ENCODE measurements around the gene CALD1. TPM values are rescaled to one million over a fixed set of nuclear protein-coding genes. Genes with fewer than 3 reads are reported as not detected.

CALD1 gene
- total RNA-seq, 1 experiment from 2014 or later: 1.0 TPM

DNA sequence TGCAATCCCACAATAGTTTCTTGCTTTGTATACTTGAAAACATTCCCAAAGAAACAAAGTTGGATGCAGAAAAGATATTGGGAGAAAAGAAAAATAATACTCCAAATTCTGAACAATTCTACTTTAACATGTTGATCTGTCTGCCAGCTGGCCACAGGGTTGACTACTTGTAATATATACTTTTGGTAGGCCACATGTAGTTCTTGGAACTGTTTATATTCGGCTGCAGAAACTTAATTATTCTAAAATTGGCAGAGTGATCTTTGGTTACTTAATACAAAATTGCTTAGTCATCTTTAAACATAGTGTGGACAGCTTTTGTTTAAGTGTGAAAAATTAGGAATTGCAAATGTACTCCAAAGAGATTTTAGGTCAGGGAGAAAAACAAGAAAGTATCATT, 76.0 kb downstream of the CALD1 start:
- no peaks in the 10 kb centered on the region for H3K36me3 ChIP-seq (ENCODE audit: insufficient read depth, low read length)
- H3K4me2 ChIP-seq (ENCODE audit: low read depth, low read length, poor library complexity, severe bottlenecking): no peak overlapping the region
- no peaks in the 10 kb centered on the region for H3K9me2 ChIP-seq (replicated peaks; ENCODE audit: insufficient read depth, low read length)
- no peaks in the 10 kb centered on the region for H3K9me3 ChIP-seq (ENCODE audit: low read length)
- H3K9ac ChIP-seq (ENCODE audit: low read length): no peak overlapping the region
- no peaks in the 10 kb centered on the region for H3K4me1 ChIP-seq (ENCODE audit: low read length)
- no peak for DNase-seq
- H4K20me1 ChIP-seq (ENCODE audit: insufficient read depth, low read depth, low read length): no peaks in the 10 kb centered on the region
- no peak overlapping the region for H3K4me3 ChIP-seq (ENCODE audit: low read length)
- no peak overlapping the region for H3K27ac ChIP-seq (ENCODE audit: low read length)
- no peaks in the 10 kb centered on the region for H3K27me3 ChIP-seq (ENCODE audit: low read length)
- H2AFZ ChIP-seq (ENCODE audit: low read length): no peak overlapping the region
- no peaks in the 10 kb centered on the region for H3K79me2 ChIP-seq (ENCODE audit: low read length)

DNA sequence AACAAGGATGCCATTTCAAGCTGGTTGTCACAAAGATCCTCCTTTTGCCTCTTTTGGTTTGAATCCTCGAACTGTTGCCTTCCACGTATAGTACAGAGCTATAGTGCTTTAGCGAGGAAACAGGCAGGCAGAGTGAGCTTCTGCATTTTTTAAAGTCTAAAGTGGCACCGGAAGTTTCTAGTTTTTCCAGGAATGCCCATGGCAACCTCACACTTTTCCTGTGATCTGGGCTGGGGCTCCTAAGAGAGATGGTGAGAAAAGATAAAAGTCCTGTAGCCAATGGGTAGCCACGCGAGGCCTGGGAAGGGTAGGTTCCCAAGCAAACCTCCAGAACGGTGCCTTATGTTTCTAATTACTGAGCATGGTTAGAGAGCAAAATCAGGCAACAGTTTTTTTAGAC, 76.7 kb downstream of the CALD1 start:
- Histone ChIP-seq H3K9ac (ENCODE audit: low read length) (no peak overlapping the region), H2AFZ (ENCODE audit: low read length) (no peak overlapping the region), H3K4me1 (ENCODE audit: low read length) (no peaks in the 10 kb centered on the region), H3K27ac (ENCODE audit: low read length) (no peak overlapping the region), H3K4me2 (ENCODE audit: low read depth, low read length, poor library complexity, severe bottlenecking) (no peak overlapping the region), H3K9me2 (replicated peaks; ENCODE audit: insufficient read depth, low read length) (no peaks in the 10 kb centered on the region), H3K36me3 (ENCODE audit: insufficient read depth, low read length) (no peaks in the 10 kb centered on the region), H3K9me3 (ENCODE audit: low read length) (no peaks in the 10 kb centered on the region), H3K4me3 (ENCODE audit: low read length) (no peak overlapping the region), H3K79me2 (ENCODE audit: low read length) (no peaks in the 10 kb centered on the region), H3K27me3 (ENCODE audit: low read length) (no peaks in the 10 kb centered on the region), H4K20me1 (ENCODE audit: insufficient read depth, low read depth, low read length) (no peaks in the 10 kb centered on the region)
- no peak for DNase-seq

DNA sequence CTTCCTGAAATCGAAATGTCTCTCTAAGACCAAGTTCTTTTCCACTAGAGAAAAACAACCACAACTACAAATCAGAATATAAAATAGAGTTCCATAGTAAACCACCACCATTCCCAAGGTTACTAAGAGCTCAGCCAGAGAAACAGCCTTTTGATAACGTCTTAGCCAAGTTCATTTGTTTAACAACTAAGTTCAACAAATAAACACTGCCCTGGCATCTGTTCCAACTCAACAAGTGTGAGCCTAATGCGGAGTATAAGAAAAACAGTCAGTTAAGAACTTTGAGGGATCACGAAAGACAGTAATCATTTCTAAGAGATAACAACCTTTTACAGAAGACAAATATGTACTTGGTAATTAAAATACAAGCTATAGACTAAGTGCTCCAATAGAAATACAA, 77.3 kb downstream of the CALD1 start:
- no peaks in the 10 kb centered on the region for H3K27me3 ChIP-seq (ENCODE audit: low read length)
- no peak overlapping the region for H3K9ac ChIP-seq (ENCODE audit: low read length)
- H4K20me1 ChIP-seq (ENCODE audit: insufficient read depth, low read depth, low read length): no peaks in the 10 kb centered on the region
- no peaks in the 10 kb centered on the region for H3K9me3 ChIP-seq (ENCODE audit: low read length)
- DNase-seq: no peak
- no peak overlapping the region for H3K4me3 ChIP-seq (ENCODE audit: low read length)
- H3K4me1 ChIP-seq (ENCODE audit: low read length): no peaks in the 10 kb centered on the region
- no peak overlapping the region for H2AFZ ChIP-seq (ENCODE audit: low read length)
- no peak overlapping the region for H3K27ac ChIP-seq (ENCODE audit: low read length)
- no peaks in the 10 kb centered on the region for H3K36me3 ChIP-seq (ENCODE audit: insufficient read depth, low read length)
- H3K79me2 ChIP-seq (ENCODE audit: low read length): no peaks in the 10 kb centered on the region
- H3K9me2 ChIP-seq (replicated peaks; ENCODE audit: insufficient read depth, low read length): no peaks in the 10 kb centered on the region
- no peak overlapping the region for H3K4me2 ChIP-seq (ENCODE audit: low read depth, low read length, poor library complexity, severe bottlenecking)

DNA sequence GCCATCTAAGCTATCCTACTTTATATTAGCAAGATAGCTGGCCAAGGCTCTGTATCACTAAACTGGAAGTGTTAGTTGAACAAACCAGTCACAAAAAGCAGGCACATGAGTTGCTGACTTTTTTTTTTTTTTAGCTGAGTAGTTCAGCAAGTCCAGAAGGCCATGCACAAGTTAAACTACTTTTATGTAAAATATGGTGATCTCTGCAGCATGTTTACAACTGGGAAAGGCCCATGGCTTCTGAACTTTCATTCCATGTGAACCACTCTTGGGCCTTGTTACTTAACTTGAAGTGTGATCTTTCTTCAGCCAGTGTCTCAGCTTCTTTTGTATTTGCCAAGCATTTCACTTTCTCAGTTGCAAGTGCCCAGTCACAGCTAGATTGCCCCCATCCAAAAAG, 78.5 kb downstream of the CALD1 start:
- no peak overlapping the region for H3K4me2 ChIP-seq (ENCODE audit: low read depth, low read length, poor library complexity, severe bottlenecking)
- no peak overlapping the region for H3K9ac ChIP-seq (ENCODE audit: low read length)
- no peak for DNase-seq
- no peaks in the 10 kb centered on the region for H4K20me1 ChIP-seq (ENCODE audit: insufficient read depth, low read depth, low read length)
- H3K4me1 ChIP-seq (ENCODE audit: low read length): no peaks in the 10 kb centered on the region
- H3K9me3 ChIP-seq (ENCODE audit: low read length): no peaks in the 10 kb centered on the region
- no peak overlapping the region for H2AFZ ChIP-seq (ENCODE audit: low read length)
- no peak overlapping the region for H3K4me3 ChIP-seq (ENCODE audit: low read length)
- H3K27ac ChIP-seq (ENCODE audit: low read length): no peak overlapping the region
- H3K9me2 ChIP-seq (replicated peaks; ENCODE audit: insufficient read depth, low read length): no peaks in the 10 kb centered on the region
- H3K27me3 ChIP-seq (ENCODE audit: low read length): no peaks in the 10 kb centered on the region
- no peaks in the 10 kb centered on the region for H3K79me2 ChIP-seq (ENCODE audit: low read length)
- no peaks in the 10 kb centered on the region for H3K36me3 ChIP-seq (ENCODE audit: insufficient read depth, low read length)

DNA sequence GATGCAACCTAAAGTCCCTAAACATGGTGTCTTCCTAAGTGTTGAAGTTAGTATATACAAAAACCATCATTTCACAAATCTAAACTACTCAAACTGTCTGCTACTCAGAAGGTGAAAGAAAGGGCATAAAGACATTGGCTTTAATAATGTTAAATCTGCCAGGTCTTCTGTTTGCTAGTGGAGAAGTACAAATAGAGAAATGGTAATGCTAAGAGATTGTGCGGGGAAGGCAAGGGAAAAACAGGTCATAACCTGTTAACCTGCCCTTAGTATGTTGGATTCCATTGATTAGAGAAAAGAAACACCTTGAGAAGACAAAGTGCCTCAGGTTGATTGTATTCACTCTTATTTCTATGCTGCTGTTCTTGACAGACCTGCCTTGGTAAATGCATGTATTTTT, 80.3 kb downstream of the CALD1 start:
- no peak overlapping the region for H3K9ac ChIP-seq (ENCODE audit: low read length)
- no peak overlapping the region for H2AFZ ChIP-seq (ENCODE audit: low read length)
- no peaks in the 10 kb centered on the region for H4K20me1 ChIP-seq (ENCODE audit: insufficient read depth, low read depth, low read length)
- H3K9me3 ChIP-seq (ENCODE audit: low read length): no peaks in the 10 kb centered on the region
- DNase-seq: no peak
- no peaks in the 10 kb centered on the region for H3K36me3 ChIP-seq (ENCODE audit: insufficient read depth, low read length)
- H3K27ac ChIP-seq (ENCODE audit: low read length): no peak overlapping the region
- H3K9me2 ChIP-seq (replicated peaks; ENCODE audit: insufficient read depth, low read length): no peaks in the 10 kb centered on the region
- no peaks in the 10 kb centered on the region for H3K79me2 ChIP-seq (ENCODE audit: low read length)
- no peaks in the 10 kb centered on the region for H3K4me1 ChIP-seq (ENCODE audit: low read length)
- no peaks in the 10 kb centered on the region for H3K27me3 ChIP-seq (ENCODE audit: low read length)
- no peak overlapping the region for H3K4me2 ChIP-seq (ENCODE audit: low read depth, low read length, poor library complexity, severe bottlenecking)
- H3K4me3 ChIP-seq (ENCODE audit: low read length): no peak overlapping the region

DNA sequence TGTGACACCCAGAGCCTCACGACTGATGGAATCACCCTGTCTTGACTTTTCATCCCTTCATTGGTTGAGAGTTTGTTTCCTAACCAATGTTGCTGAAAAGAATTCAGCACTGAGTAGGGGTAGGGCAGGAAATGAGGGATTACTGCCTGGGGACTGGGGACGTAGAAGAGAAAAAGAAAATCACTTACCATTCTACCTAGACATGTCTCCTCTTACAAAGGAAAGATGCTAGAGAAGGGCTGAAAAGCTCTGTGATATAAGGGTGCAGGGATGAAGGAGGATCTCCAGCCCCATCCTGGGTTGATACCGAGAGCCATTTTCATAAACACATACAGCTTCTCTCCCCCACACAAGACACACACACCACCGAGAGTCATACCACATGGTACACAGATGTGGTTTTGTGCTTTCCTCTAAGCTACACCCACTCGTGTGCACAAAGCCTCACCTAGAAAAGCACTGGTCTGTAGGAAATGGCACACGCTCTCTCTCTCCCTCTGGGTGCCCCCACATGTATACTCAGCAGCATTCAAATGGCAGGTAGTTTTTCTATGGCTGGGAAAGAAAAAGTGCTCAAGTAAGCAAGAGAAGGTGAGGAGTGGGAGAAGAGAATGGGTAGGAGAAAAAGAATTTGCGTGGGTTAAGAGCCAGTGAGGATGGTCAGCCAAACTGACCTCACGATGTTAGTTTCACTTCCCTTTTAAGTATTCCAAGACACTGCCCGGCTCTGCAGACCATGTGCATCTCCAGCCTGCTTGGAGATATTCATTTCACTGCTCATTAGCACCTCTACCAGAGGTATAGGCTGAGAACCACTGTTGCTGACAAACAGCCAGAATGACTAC, 85.8 kb downstream of the CALD1 start:
- H3K9me3 ChIP-seq (ENCODE audit: low read length): no peaks in the 10 kb centered on the region
- no peaks in the 10 kb centered on the region for H4K20me1 ChIP-seq (ENCODE audit: insufficient read depth, low read depth, low read length)
- no peaks in the 10 kb centered on the region for H3K36me3 ChIP-seq (ENCODE audit: insufficient read depth, low read length)
- H3K27me3 ChIP-seq (ENCODE audit: low read length): no peaks in the 10 kb centered on the region
- DNase-seq: no peak
- no peak overlapping the region for H3K9ac ChIP-seq (ENCODE audit: low read length)
- no peaks in the 10 kb centered on the region for H3K4me1 ChIP-seq (ENCODE audit: low read length)
- H3K9me2 ChIP-seq (replicated peaks; ENCODE audit: insufficient read depth, low read length): no peaks in the 10 kb centered on the region
- no peak overlapping the region for H2AFZ ChIP-seq (ENCODE audit: low read length)
- H3K4me2 ChIP-seq (ENCODE audit: low read depth, low read length, poor library complexity, severe bottlenecking): no peak overlapping the region
- no peak overlapping the region for H3K4me3 ChIP-seq (ENCODE audit: low read length)
- no peak overlapping the region for H3K27ac ChIP-seq (ENCODE audit: low read length)
- H3K79me2 ChIP-seq (ENCODE audit: low read length): no peaks in the 10 kb centered on the region

DNA sequence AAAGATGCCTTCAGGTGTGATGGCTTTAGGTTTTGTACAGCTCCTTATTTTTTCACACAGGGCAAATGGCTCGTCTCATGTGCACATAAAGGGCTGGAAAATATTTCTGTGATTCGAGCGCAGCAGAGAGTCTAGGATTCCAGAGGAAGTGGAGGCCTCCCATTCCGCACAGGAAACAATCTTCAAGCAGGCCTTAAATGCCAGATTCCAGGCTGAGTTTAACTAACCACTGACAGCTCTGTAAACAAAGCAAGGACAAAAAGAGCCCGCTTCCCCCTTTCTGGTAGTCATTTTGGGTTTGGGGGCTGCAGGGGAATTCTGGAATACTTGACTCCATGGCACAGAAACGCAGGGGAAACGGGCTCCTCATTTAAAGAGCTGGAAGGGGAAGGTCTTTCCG, 87.2 kb downstream of the CALD1 start:
- Histone ChIP-seq H3K9ac (ENCODE audit: low read length) (no peak overlapping the region), H3K27me3 (ENCODE audit: low read length) (no peaks in the 10 kb centered on the region), H3K4me2 (ENCODE audit: low read depth, low read length, poor library complexity, severe bottlenecking) (no peak overlapping the region), H3K36me3 (ENCODE audit: insufficient read depth, low read length) (no peaks in the 10 kb centered on the region), H3K4me3 (ENCODE audit: low read length) (no peak overlapping the region), H3K27ac (ENCODE audit: low read length) (no peak overlapping the region), H2AFZ (ENCODE audit: low read length) (no peak overlapping the region), H3K9me3 (ENCODE audit: low read length) (no peaks in the 10 kb centered on the region), H3K79me2 (ENCODE audit: low read length) (no peaks in the 10 kb centered on the region), H3K9me2 (replicated peaks; ENCODE audit: insufficient read depth, low read length) (no peaks in the 10 kb centered on the region), H3K4me1 (ENCODE audit: low read length) (no peaks in the 10 kb centered on the region), H4K20me1 (ENCODE audit: insufficient read depth, low read depth, low read length) (no peaks in the 10 kb centered on the region)
- DNase-seq: no peak

DNA sequence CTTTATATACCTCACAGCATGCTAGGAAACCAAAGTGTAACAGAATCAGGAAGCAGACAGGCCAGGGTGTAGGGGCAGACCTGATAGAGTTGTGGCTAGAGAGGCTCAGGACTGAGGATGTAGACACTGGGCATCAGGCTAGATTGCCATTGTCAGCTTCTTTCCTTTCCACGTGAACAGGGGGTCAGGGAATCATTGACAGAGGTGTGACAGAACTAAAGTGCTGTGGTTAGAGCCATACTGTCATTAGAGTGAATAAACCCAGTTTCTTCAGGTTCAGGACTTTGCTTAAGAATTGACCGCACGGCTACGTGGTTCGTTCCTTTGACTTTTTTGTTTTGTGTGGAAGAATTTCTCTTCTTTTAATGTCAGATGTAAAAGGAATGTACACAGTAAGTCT, 90.7 kb downstream of the CALD1 start:
- no peaks in the 10 kb centered on the region for H3K27me3 ChIP-seq (ENCODE audit: low read length)
- H3K9me2 ChIP-seq (replicated peaks; ENCODE audit: insufficient read depth, low read length): no peaks in the 10 kb centered on the region
- H3K4me2 ChIP-seq (ENCODE audit: low read depth, low read length, poor library complexity, severe bottlenecking): no peak overlapping the region
- no peaks in the 10 kb centered on the region for H3K36me3 ChIP-seq (ENCODE audit: insufficient read depth, low read length)
- H3K79me2 ChIP-seq (ENCODE audit: low read length): no peaks in the 10 kb centered on the region
- no peaks in the 10 kb centered on the region for H3K4me1 ChIP-seq (ENCODE audit: low read length)
- H3K4me3 ChIP-seq (ENCODE audit: low read length): no peak overlapping the region
- no peak overlapping the region for H3K9ac ChIP-seq (ENCODE audit: low read length)
- H4K20me1 ChIP-seq (ENCODE audit: insufficient read depth, low read depth, low read length): no peaks in the 10 kb centered on the region
- no peak overlapping the region for H3K27ac ChIP-seq (ENCODE audit: low read length)
- H3K9me3 ChIP-seq (ENCODE audit: low read length): no peaks in the 10 kb centered on the region
- no peak for DNase-seq
- H2AFZ ChIP-seq (ENCODE audit: low read length): no peak overlapping the region

Data from Karpas-422 (cell line).